ENCODE measurements around the gene FTSJ1.

- TF ChIP-seq, protein P1, sequence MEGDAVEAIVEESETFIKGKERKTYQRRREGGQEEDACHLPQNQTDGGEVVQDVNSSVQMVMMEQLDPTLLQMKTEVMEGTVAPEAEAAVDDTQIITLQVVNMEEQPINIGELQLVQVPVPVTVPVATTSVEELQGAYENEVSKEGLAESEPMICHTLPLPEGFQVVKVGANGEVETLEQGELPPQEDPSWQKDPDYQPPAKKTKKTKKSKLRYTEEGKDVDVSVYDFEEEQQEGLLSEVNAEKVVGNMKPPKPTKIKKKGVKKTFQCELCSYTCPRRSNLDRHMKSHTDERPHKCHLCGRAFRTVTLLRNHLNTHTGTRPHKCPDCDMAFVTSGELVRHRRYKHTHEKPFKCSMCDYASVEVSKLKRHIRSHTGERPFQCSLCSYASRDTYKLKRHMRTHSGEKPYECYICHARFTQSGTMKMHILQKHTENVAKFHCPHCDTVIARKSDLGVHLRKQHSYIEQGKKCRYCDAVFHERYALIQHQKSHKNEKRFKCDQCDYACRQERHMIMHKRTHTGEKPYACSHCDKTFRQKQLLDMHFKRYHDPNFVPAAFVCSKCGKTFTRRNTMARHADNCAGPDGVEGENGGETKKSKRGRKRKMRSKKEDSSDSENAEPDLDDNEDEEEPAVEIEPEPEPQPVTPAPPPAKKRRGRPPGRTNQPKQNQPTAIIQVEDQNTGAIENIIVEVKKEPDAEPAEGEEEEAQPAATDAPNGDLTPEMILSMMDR (IDR thresholded peaks at IDR 0.05), result no peak
- no peak for TF ChIP-seq POLR2A (IDR thresholded peaks at IDR 0.05)
Measured at GRCh38 chrX:48465336-48465933, 10.6 kb upstream of the FTSJ1 start.

Measured in Peyer's patch (tissue), 4 donors.